Vagina (tissue), 2 donors: ENCODE results near the gene OR4D6. TPM values are rescaled to one million over a fixed set of nuclear protein-coding genes. Genes with fewer than 3 reads are reported as not detected.

Experiments used
- DNase-seq, 2 donors: peaks; one replicate each; pipeline ENCODE4 v3.0.0-alpha.2; 2017; ENCODE audit errors: extremely low spot score in 2 of 2
- H3K27ac ChIP-seq: fragments of 200-600 bp; sonication (generic); one replicate; pipeline ENCODE4 v1.5.1; 2019
- H3K27me3 ChIP-seq: fragments of 200-600 bp; sonication (generic); one replicate; pipeline ENCODE4 v1.5.1; 2019
- H3K36me3 ChIP-seq, 2 donors: fragments of 200-600 bp; sonication (generic); one replicate each; pipeline ENCODE4 v1.5.1; 2017 to 2019
- H3K4me1 ChIP-seq: fragments of 200-600 bp; sonication (generic); one replicate; pipeline ENCODE4 v1.5.1; 2019
- H3K4me3 ChIP-seq, 2 donors: fragments of 200-600 bp; sonication (generic); 1 replicate in 1 of 2; 2 replicates in 1 of 2; pipeline ENCODE4 v1.5.1; 2016 to 2019
- H3K9me3 ChIP-seq: fragments of 200-600 bp; sonication (generic); one replicate; pipeline ENCODE4 v1.5.1; 2019
- POLR2A ChIP-seq, 2 donors: fragments of 450-650 bp; IDR thresholded peaks; one replicate each; pipeline ENCODE4 v1.6.1; 2017; ENCODE audit warnings: antibody characterized with exemption in 2 of 2, mild to moderate bottlenecking in 2 of 2, moderate library complexity in 2 of 2
- POLR2AphosphoS5 ChIP-seq, 2 donors: sonication (generic); formaldehyde crosslinking; IDR thresholded peaks; one replicate each; pipeline ENCODE4 v1.9.0; 2017; ENCODE audit warnings: antibody characterized with exemption in 2 of 2, mild to moderate bottlenecking in 2 of 2, low read depth in 1 of 2; ENCODE audit not compliant: insufficient read depth in 1 of 2
- intact Hi-C: fragments of 100-400 bp; cut with DNase I; formaldehyde crosslinking; loops from one replicate; pipeline ENCODE4 v1.15.1; 2023
- total RNA-seq: library from RNA; depleted of rRNA; stranded (reverse); fragments of >200 nt; gene quantifications from one replicate; pipeline ENCODE4 v1.2.3, GENCODE V29; 2016
- TF ChIP-seq, protein P1 (sequence below), 3 experiments: fragments of 450-650 bp in 2 of 3; fragments of 200-600 bp in 1 of 3; sonication (generic) in 1 of 3; IDR thresholded peaks; one replicate each; pipeline ENCODE4 v1.5.1; 2017 to 2019; ENCODE audit warnings: antibody characterized with exemption in 3 of 3, mild to moderate bottlenecking in 2 of 3, moderate library complexity in 2 of 3

The OR4D6 gene
- total RNA-seq, 1 donor from 2014 or later, result not detected

DNA sequence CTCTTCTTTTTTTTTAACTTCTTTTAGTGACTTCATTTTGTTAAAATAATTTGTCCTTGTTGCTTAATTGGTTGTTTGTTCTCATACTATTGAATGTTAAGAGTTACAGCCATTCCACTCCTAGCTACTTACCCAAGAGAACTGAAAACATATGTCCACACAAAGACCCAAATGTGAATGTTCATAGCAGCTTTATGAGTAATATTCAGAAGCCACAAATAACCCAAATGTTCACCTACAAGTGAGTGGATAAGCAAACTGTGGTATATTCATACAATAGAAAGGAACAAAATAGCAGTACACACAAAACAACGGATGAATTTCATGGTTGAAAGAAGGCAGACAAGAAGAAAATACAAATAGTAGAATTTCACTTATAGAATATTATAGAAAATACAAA is 45.2 kb downstream of the OR4D6 start:
- H3K4me1 ChIP-seq, result no peaks in the 10 kb centered on the region
- intact Hi-C loops, result no loop called here
- H3K27ac ChIP-seq, result no peak overlapping the region
- no peaks in the 10 kb centered on the region for H3K36me3 ChIP-seq
- H3K4me3 ChIP-seq, result no peak overlapping the region
- DNase-seq, result no peak
- no peaks in the 10 kb centered on the region for H3K9me3 ChIP-seq
- TF ChIP-seq POLR2AphosphoS5 (IDR thresholded peaks at IDR 0.05; ENCODE audit: insufficient read depth in 1 of 2, low read depth in 1 of 2), result no peak
- TF ChIP-seq, protein P1, sequence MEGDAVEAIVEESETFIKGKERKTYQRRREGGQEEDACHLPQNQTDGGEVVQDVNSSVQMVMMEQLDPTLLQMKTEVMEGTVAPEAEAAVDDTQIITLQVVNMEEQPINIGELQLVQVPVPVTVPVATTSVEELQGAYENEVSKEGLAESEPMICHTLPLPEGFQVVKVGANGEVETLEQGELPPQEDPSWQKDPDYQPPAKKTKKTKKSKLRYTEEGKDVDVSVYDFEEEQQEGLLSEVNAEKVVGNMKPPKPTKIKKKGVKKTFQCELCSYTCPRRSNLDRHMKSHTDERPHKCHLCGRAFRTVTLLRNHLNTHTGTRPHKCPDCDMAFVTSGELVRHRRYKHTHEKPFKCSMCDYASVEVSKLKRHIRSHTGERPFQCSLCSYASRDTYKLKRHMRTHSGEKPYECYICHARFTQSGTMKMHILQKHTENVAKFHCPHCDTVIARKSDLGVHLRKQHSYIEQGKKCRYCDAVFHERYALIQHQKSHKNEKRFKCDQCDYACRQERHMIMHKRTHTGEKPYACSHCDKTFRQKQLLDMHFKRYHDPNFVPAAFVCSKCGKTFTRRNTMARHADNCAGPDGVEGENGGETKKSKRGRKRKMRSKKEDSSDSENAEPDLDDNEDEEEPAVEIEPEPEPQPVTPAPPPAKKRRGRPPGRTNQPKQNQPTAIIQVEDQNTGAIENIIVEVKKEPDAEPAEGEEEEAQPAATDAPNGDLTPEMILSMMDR (IDR thresholded peaks at IDR 0.05), result no peak
- no peak for TF ChIP-seq POLR2A (IDR thresholded peaks at IDR 0.05)
- no peaks in the 10 kb centered on the region for H3K27me3 ChIP-seq

DNA sequence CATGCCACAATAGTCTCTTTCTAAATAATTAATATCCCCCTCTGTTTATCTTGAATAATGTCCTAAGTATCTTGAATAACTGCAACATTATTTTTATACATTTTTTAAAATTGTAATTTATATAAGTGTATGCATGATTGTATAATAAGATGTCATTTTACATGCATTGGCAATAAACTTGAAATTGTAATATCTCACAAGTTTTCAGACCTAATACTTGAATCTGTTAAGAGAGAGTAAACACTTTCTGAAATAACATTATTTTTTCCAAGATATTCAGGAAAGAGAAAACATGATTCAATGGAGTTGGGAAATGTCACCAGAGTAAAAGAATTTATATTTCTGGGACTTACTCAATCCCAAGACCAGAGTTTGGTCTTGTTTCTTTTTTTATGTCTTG is 46.5 kb downstream of the OR4D6 start, which contains the start of gene OR4D11:
Gene OR4D11 (plus strand): TSS at position 301 of the 400 bp plus-strand sequence. CDS start 0 bp downstream, at position 301.
- TF ChIP-seq POLR2A (IDR thresholded peaks at IDR 0.05) (no peak), POLR2AphosphoS5 (IDR thresholded peaks at IDR 0.05; ENCODE audit: insufficient read depth in 1 of 2, low read depth in 1 of 2) (no peak)
- TF ChIP-seq, protein P1 (IDR thresholded peaks at IDR 0.05), result no peak
- Histone ChIP-seq H3K9me3 (no peaks in the 10 kb centered on the region), H3K27me3 (no peaks in the 10 kb centered on the region), H3K27ac (no peak within 1 kb of the TSS), H3K4me3 (no peak within 1 kb of the TSS), H3K36me3 (no peaks in the 10 kb centered on the region), H3K4me1 (no peaks in the 10 kb centered on the region)
- intact Hi-C loops, result no loop called here
- DNase-seq, result no peak

Other genes with a start within 250 kb of the OR4D6 start
- 3.9 TPM for gene MPEG1, start 244.0 kb upstream of the OR4D6 start, total RNA-seq
- gene OR5AN1, start 98.1 kb upstream of the OR4D6 start, total RNA-seq, result not detected
- gene OR5A2, start 30.5 kb upstream of the OR4D6 start, total RNA-seq, result not detected
- not detected for gene OR5A1, start 20.5 kb upstream of the OR4D6 start, total RNA-seq
- not detected for gene OR4D10, start 16.4 kb downstream of the OR4D6 start, total RNA-seq
- gene OR4D11, start 46.6 kb downstream of the OR4D6 start, total RNA-seq, result not detected
- not detected for gene OR4D9, start 54.6 kb downstream of the OR4D6 start, total RNA-seq
- 40.5 TPM for gene OSBP, start 158.8 kb downstream of the OR4D6 start, total RNA-seq
- gene PATL1, start 212.1 kb downstream of the OR4D6 start, total RNA-seq, result 14.5 TPM